ENCODE results near the gene NRDC. TPM values are rescaled to one million over a fixed set of nuclear protein-coding genes. Genes with fewer than 3 reads are reported as not detected.

NRDC gene
- total RNA-seq, 1 donor: 31.0 TPM

Small RNA genes within 50 kb of the gene (small RNA-seq; reads per million reads assigned to genes)
- not detected for gene AL050343.2

Other genes starting within 250 kb of the NRDC start
- under 0.01 TPM for gene RAB3B, start 112.0 kb upstream of the NRDC start, total RNA-seq
- 24.0 TPM for gene KTI12, start 155.1 kb upstream of the NRDC start, total RNA-seq
- 18.9 TPM for gene TXNDC12, start 176.5 kb upstream of the NRDC start, total RNA-seq
- 17.5 TPM for gene BTF3L4, start 177.6 kb upstream of the NRDC start, total RNA-seq

Measured in hematopoietic multipotent progenitor cell (in vitro differentiated cells).